Head of caudate nucleus (tissue), 42 donors: Measurements from ENCODE around the gene SMYD2.

Experiments used
- DNase-seq, 42 donors: peaks; one replicate each; pipeline versions ENCODE4 v3.0.0 to v3.0.0-alpha.2; 2020 to 2021; ENCODE audit warnings: mixed read lengths in 7 of 42
- intact Hi-C: fragments of 100-400 bp; cut with DNase I; formaldehyde crosslinking; loops from one replicate; pipeline ENCODE4 v1.15.0; 2022

SMYD2 gene

GRCh38 chr1:214281021-214281719 lies at the start of gene SMYD2:
TSS of gene SMYD2 (plus strand) at chr1:214281159. CDS start at chr1:214281255, 96 bp downstream.
- intact Hi-C loops, result no loop called here
- DNase-seq, result peak in 41 of 42 donors; percentile 9 to 81 (median 68)

DNA sequence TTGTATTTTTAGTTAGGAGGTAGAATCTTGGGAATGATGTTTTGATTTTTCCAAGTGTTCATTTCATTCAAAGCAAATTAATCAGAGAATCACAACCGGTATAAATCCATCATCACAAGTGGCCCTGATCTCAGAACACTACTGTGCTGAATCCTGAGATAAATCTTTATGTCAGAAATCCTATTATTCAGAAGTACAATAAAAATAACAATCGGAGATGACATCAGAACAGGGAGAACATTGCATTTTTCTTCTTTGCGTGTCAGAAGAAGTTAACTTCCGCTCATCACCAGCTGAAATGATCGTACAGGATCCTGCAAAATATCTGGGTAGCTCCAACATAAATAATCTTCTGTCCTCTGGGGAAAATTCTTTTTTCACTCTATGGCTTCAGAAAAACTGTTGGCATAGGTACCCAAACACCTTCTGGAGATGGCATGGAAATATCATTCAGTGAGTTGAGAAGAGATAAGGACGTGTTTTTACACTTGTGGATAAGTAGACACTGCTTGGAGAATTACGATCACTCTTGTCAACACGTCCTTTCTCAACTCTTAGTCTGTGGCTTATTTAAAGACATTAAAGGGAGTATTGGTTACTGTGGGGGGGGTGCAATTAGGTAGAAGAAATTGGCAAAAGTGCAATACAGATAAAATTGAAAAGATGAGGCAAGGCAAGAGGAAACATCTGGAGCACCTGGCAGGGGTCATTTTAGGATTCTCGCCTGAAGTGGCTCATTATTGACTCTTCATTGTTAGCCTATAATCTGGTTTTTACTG lies 46.9 kb upstream of the SMYD2 start:
- intact Hi-C loops, result no loop called here
- no peak for DNase-seq

DNA sequence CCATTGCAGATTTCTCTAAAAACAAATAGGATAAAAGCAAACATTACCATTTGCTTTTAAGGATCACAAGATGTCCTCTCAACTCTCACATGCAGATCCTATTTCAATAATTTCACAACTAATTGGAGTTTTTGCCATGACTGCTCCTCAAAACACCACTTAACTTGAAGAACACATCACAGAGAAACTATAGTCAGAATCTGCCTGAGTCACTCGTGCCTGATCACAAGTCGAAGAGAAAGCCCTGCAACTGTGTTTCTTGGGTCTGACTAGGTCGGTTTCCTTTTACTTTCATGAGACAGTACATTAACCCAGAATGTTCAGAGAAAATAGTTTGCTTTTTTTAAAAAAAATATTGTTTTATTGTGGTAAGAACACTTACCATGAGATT lies 46.3 kb upstream of the SMYD2 start:
- no peak for DNase-seq
- intact Hi-C loops, result no loop called here

- no peak for DNase-seq
- intact Hi-C loops, result no loop called here
These were observed 44.5 kb upstream of the SMYD2 start for GRCh38 chr1:214236477-214236876.

GRCh38 chr1:214241060-214241459 lies 39.9 kb upstream of the SMYD2 start:
- no peak for DNase-seq
- intact Hi-C loops, result no loop called here

- DNase-seq, result no peak
- intact Hi-C loops, result no loop called here
These were observed 36.7 kb upstream of the SMYD2 start for GRCh38 chr1:214244252-214244651.

DNA sequence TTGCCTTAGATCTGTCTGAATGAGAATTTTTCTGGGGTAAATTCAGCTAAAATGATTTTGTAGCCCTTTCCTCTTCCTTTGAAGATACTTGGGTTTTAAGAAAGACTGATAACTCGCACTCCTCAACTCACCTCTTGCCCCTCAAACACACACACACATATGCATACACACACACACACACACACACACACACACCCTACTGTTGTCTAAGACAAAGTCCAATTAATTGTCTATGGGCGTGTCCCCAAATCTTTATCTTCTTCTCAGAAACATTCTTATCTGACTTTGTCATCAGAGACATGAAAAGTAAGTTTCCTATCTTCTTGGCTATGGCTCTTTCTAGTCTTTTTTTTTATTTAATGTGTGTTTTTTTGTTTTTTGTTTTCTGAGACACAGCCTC lies 36.1 kb upstream of the SMYD2 start:
- no peak for DNase-seq
- intact Hi-C loops, result no loop called here

DNA sequence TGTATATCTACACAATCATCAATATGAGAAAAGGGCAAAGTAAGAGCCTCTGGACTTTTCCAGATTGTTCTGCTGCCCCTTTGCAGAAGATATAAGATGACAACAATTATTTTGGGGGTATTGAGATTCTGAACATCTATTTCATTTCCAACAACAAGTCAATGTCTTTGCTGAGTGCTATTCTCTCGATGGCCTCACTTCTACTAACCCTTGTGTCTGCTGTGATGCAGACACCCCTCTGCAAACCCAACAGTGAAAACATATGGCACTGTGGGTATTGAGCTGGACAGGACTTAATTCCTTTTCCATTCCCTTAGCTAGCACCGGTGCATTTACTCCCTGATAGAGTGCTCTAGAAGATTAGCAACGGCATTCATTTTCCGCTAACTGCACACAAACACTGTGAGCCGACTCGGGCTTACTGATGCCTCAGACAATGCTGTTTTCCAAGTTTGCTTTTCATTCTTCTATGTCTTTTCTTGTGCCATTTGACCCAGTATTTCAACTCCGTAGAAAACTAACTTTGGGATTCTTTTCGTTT lies 33.4 kb upstream of the SMYD2 start:
- intact Hi-C loops, result no loop called here
- no peak for DNase-seq

GRCh38 chr1:214248311-214249085 lies 32.5 kb upstream of the SMYD2 start:
- intact Hi-C loops, result no loop called here
- no peak for DNase-seq

DNA sequence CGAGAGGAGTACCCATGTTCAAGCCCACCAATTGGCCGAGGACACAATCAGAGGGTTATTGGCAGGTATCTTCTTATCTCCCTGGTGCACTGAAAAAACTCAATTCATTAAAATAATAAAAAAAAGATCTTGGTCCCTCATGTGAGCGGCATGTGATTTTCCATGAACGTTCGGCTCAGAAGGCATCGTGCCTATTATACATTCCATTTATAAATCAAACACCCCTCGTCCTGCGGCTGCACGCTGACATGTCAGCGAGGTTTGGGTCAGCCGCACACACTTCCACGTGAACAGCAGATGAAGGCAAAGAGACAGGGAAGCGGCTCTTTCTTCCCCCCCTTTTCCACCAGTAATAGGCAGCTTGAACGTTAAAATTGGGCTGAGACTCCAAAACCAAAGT lies 31.3 kb upstream of the SMYD2 start:
- no peak for DNase-seq
- intact Hi-C loops, result no loop called here

DNA sequence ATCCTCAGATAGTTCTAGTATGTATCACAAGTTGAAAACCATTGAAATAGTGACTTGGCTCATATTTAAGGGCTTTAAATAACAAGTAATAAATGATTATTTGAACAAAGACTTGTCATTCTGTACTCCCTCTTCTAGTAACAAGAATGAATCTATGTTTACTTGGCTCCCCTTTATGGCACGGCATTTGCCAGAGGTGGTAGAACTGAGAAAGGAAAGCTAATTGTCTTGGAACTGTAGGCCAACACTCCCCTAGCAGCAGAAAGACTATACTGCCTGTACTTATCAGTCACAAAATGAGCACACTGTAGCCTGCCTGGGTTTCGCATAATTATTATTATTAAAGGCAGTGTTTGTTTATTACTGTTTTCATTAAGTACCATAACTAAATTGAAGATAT lies 29.6 kb upstream of the SMYD2 start:
- DNase-seq, result no peak
- intact Hi-C loops, result no loop called here

- intact Hi-C loops, result no loop called here
- DNase-seq, result no peak
These were observed 25.4 kb upstream of the SMYD2 start for GRCh38 chr1:214255509-214255908.

DNA sequence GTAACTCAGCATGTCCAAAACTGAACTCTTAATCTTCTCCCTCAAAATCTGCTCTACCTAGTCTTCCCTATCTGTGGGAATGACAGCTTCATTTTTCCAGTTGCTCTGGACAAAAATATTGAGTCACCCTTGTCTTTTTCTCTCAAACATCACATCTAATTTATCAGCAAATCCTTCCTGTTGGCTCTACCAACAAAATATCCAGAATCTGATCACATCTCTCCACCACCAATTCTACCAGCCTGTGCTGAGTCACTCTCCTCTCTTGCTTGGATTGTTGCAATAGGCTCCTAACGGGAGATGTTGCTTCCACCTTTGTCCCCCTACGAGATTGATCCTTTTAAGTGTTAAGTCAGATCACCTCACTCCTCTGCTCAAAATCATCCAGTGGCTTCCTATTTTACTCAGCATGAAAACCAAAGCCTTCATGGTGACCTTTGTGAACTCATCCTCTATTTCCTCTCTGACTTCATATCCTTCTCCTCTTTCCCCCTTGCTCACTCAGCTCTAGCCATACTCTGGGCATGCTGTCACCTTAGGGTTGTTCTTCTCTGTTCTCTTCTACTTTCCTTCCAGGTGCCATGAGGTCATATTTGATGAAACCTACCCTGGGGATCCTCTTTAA lies 21.5 kb upstream of the SMYD2 start:
- DNase-seq, result no peak
- intact Hi-C loops, result no loop called here

DNA sequence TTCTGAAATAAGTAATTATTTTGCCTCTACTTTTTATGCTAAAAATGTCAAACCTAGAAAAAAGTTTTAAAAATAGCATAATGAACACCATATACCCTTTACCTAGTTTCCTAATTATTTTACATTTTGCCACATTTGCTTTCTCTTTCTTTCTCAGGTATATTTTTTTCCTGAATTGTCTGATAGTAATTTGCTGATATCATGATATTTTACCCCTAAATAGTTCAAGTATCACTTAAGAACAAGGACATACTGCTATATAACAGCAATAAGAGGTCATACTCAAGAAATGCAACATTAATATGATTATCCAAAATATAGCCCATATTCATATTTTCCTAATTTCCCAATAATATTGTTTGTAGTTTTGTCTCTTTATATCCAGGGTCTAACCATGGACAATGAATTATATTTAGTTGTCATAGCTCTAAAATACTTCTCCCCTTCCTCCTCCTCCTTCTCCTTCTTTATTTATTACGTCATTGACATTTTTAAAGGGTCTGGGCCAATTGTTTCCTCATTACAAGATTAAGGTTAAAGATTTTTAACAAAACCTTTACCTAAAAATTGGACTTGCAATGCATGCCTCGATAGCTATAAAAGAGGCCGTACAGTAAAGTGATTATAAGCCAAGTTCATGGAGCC lies 20.3 kb upstream of the SMYD2 start:
- intact Hi-C loops, result loop anchor here (2.0 kb wide), 1 partner anchor 68 kb away; no protein-coding TSS in a partner anchor
- DNase-seq, result no peak

GRCh38 chr1:214261206-214262123 lies 19.5 kb upstream of the SMYD2 start:
- peak; percentile 54 to 92 (median 85) for DNase-seq
- intact Hi-C loops, result loop anchor here (2.0 kb wide), 1 partner anchor 67 kb away; no protein-coding TSS in a partner anchor

- no peak for DNase-seq
- intact Hi-C loops, result no loop called here
These were observed 16.8 kb upstream of the SMYD2 start for GRCh38 chr1:214264196-214264595.

- intact Hi-C loops, result no loop called here
- DNase-seq, result no peak
These were observed 16.0 kb upstream of the SMYD2 start for GRCh38 chr1:214264976-214265375.
